Activated naive CD4-positive, alpha-beta T cell treated with anti-CD3 and anti-CD28 coated beads, Interleukin-2, amount 50 U/mL, for 72 hours (primary cell): ENCODE measurements around the gene CCKAR. TPM values are rescaled to one million over a fixed set of nuclear protein-coding genes. Genes with fewer than 3 reads are reported as not detected.

ENCODE experiments used
- ATAC-seq, 2 donors: fragments of 150-1000 bp; cut with Tn5 transposase; 2 replicates each; pipeline ENCODE4 v1.10.0; 2021; ENCODE audit warnings: mild to moderate bottlenecking in 2 of 2, moderate library complexity in 2 of 2
- DNase-seq, 2 donors: peaks; one replicate each; pipeline ENCODE4 v3.0.0; 2021 to 2022; ENCODE audit warnings: low spot score in 2 of 2
- H3K27ac Mint-ChIP-seq, 2 donors: one replicate each; pipeline ENCODE4 v1.8.0; 2022; ENCODE audit warnings: mild to moderate bottlenecking in 2 of 2, mixed read lengths in 2 of 2
- H3K36me3 Mint-ChIP-seq, 2 donors: one replicate each; pipeline ENCODE4 v1.8.0; 2022; ENCODE audit warnings: mixed read lengths in 2 of 2
- H3K9me3 Mint-ChIP-seq, 2 donors: one replicate each; pipeline ENCODE4 v1.8.0; 2022; ENCODE audit warnings: mixed read lengths in 2 of 2
- total RNA-seq, 2 donors: library from RNA; stranded (reverse); gene quantifications; one replicate each; pipeline ENCODE4 v1.2.3, GENCODE V29; 2022

The CCKAR gene
- total RNA-seq, 2 donors from 2014 or later: not detected

DNA sequence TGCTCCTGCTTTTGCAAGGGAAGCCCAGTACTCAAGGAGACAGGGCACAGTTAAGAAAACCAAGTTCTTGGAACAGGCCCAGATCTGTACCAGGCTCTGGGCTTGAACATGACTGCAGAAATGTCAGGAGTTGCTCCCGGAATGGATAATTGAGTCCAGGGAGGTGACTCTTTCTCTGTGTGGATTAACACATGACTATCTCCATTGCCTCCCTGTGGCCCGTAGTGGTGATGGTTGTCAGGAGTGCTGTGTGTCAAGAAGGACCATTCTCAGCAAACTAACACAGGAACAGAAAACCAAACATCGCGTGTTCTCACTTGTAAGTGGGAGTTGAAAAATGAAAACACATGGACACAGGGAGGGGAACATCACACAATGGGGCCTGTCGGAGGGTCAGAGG, 39.9 kb downstream of the CCKAR start:
- Mint-ChIP-seq H3K9me3 (peaks cover 0 to 5% of the 10 kb centered on the region in 2 donors), H3K36me3 (no peaks in the 10 kb centered on the region), H3K27ac (no peak overlapping the region)
- DNase-seq: no peak
- peak in 1 of 2 donors; percentile 3 for ATAC-seq

- Mint-ChIP-seq H3K9me3 (peaks cover 4 to 10% of the 10 kb centered on the region in 2 donors), H3K36me3 (peaks cover 0 to 5% of the 10 kb centered on the region in 2 donors), H3K27ac (peak overlapping the region in 1 of 2 donors; percentile 72)
- ATAC-seq (no peak), DNase-seq (no peak)
Observed at GRCh38 chr4:26447378-26447777, 42.9 kb downstream of the CCKAR start.

GRCh38 chr4:26441771-26442170, 48.5 kb downstream of the CCKAR start:
- H3K36me3 Mint-ChIP-seq: peaks cover 0 to 24% of the 10 kb centered on the region in 2 donors
- H3K9me3 Mint-ChIP-seq: peaks cover 4 to 10% of the 10 kb centered on the region in 2 donors
- H3K27ac Mint-ChIP-seq: peak overlapping the region in 1 of 2 donors; percentile 3
- DNase-seq (no peak), ATAC-seq (no peak)

- H3K9me3 Mint-ChIP-seq: peaks cover 4 to 5% of the 10 kb centered on the region in 2 donors
- peaks cover 0 to 24% of the 10 kb centered on the region in 2 donors for H3K36me3 Mint-ChIP-seq
- H3K27ac Mint-ChIP-seq: peak overlapping the region in 1 of 2 donors; percentile 63
- ATAC-seq (no peak), DNase-seq (no peak)
Observed at GRCh38 chr4:26441102-26441501, 49.2 kb downstream of the CCKAR start.

DNA sequence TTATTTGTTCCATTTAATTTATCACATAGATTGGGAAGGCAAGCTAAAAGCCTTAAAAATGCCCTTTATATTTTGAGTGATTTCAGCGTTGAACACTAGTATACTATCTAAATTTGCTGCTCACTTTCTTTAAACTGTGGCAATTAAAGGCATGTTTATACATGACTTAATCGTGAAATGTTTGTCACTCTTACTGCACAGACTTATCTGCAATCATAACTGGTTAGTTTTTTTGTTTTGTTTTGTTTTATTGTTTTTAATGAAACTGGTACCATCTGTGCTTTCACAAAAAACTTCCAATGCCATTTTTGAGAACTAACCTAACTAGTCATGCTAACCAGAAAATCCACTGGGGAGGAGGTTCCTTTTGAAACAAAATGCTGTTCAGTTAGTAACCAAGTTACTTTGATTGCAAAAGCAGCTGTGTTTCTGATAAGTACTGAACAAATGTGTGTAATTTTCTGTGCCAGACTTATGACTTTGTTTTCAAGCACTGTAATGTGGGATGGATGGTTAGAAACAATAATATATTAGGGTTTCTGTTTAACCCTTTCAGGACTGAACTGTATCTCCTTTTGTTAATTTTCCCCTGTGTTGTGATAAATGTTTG, 56.1 kb downstream of the CCKAR start:
- H3K36me3 Mint-ChIP-seq: peaks cover 12 to 45% of the 10 kb centered on the region in 2 donors

DNA sequence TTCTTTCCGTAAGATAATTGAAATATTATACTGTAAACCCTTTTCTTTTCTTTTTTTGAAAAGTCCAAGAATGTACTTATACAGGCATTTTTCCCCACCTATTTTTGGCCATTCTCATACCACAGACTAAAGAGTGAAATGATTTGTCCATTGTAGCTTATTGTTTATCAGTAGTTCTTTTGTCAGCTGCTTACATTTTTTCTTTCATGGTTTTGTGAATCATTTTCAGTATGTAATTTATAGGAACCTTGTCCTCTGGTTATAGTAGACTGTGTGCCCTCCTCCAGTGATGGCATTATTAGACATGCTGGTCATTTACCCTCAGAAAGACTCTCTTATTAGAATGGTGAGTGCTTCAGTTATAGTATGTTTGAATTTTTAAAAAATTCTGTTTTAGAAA, 56.7 kb downstream of the CCKAR start:
- H3K27ac Mint-ChIP-seq: peak overlapping the region in 1 of 2 donors; percentile 32
- peaks cover 12 to 45% of the 10 kb centered on the region in 2 donors for H3K36me3 Mint-ChIP-seq
- no peaks in the 10 kb centered on the region for H3K9me3 Mint-ChIP-seq
- DNase-seq (no peak), ATAC-seq (no peak)

More for the DNA sequence above, 56.1 kb downstream of the CCKAR start:
- no peaks in the 10 kb centered on the region for H3K9me3 Mint-ChIP-seq
- no peak for DNase-seq
- ATAC-seq: no peak
- peak overlapping the region; percentile 32 to 88 for H3K27ac Mint-ChIP-seq

GRCh38 chr4:26432419-26432818, 57.9 kb downstream of the CCKAR start:
- peaks cover 12 to 48% of the 10 kb centered on the region in 2 donors for H3K36me3 Mint-ChIP-seq
- no peaks in the 10 kb centered on the region for H3K9me3 Mint-ChIP-seq
- ATAC-seq (no peak), DNase-seq (no peak)
- no peak overlapping the region for H3K27ac Mint-ChIP-seq

DNA sequence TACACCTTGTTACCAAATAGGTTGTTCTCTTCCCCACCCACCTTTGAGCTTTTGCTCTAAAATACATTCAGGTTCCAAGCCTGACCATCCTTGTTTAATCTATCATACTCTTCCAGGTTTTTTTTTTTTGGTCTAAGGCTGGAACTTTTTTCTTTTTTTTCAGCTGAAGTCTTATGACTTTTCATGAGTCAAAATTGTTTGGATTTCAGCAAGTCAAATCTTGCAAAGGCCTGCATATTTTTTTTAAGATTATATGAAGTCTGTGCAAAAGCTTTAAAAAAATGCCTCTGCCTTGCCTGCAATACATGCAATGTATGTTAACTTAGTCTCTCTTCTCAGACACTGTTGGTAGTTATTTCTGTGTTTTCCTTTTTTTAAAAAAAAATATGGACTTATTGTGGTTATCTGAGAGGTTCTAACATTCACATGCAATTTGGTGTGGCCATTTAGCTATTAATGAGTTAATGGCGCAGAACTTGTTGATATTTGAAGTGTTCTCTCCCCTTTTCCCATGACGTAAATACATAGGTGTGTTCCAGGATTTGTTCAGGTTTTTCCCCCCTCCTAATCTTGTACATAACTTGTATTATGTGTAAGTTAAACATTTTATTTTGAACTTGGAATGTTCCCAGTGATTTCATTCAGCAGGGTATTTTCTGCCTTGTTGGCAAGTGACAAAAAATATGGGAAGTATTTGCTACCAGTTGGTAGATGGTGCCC, 58.7 kb downstream of the CCKAR start:
- Mint-ChIP-seq H3K27ac (peak overlapping the region in 1 of 2 donors; percentile 78), H3K9me3 (no peaks in the 10 kb centered on the region), H3K36me3 (peaks cover 12 to 56% of the 10 kb centered on the region in 2 donors)
- ATAC-seq: no peak
- DNase-seq: no peak

Other genes starting within 250 kb of the CCKAR start
- 100 to 1,000 TPM; 175 to 356 TPM for gene RBPJ, start 169.5 kb downstream of the CCKAR start, total RNA-seq
- 1 to 10 TPM; 4.8 to 5.5 TPM for gene TBC1D19, start 93.6 kb upstream of the CCKAR start, total RNA-seq